Measurements from ENCODE around the gene SPNS3.

The SPNS3 gene

DNA sequence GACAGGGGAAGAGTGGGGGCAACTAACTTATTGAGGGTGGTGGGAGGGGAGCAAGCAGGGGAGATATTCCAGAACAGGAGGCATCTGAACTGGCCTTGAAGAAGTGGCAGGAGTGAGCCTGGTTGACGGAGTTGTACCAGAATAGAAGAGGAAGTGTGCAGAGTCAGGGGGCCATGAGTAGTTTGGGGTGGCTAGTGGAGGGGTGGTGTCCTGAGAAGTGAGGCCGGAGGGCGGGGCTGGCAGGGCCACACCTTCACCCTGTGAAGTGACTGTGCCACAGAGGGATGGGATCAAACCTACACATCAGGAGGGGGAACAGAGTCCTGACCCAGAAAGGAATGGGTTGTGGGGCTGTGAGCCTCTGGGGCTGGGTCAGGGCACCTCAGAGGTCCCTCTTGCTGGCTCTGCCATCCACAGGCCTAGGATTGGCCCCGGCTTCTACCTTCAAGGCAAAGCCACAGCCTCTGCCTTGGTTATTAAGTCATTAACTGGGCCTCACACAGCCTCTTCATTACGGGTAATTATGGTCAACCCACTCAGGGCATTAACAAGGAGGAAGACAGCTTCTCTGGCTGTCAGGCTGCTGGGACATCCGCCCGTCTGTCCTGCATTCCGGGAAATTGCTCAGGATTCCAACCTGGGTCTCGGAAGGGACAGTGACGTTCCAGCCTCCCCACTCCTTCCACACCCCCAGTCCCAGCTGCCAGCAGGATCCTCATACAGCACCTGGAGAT lies 77.6 kb downstream of the SPNS3 start:
- DNase-seq = no peak

DNA sequence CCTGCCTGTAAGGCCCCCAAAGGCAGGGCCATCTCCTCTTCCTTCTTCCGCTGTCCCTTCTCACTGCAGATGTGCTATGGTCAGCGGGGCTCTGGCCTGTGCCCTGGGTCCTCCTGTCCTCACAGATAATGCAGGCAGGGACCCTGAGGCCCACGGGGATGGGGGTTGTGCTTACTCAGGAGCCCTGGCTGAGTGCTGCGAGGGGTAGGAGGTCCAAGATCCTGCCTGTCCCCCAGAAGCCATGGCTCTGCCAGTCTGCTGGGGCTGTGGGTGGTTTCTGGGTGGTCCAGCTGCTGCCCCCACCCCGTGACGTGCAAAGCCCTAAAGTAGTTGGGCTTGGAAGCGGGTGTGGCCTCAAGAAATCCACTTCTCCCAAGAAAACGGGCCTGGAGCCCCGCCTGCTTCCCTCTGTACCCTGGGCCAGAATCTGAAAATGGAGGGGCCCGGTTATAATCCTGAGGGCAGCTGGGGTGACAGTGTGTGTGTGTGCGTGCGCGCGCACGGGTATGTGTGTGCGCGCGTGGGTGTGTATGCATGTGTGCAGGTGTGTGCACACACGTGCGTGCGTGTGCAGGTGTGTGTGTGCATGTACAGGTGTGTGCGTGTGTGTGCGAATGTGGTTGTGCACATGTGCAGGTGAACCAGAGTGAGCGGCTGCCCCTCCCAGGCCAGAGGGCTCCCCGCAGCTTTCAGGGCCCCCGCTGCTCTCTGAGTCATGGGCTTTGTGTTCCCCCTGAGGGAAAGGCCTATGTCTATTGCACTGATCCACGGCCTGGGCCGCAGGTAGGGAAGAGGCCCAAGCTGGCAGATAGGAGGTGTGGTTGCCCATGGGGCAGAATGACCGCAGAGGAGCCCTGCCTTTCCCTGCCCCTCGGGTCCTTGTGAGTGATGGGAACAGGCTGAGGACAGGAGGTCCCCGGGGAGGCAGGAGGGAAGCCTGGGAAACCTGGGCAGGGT lies 78.7 kb downstream of the SPNS3 start:
- no peak for DNase-seq

DNA sequence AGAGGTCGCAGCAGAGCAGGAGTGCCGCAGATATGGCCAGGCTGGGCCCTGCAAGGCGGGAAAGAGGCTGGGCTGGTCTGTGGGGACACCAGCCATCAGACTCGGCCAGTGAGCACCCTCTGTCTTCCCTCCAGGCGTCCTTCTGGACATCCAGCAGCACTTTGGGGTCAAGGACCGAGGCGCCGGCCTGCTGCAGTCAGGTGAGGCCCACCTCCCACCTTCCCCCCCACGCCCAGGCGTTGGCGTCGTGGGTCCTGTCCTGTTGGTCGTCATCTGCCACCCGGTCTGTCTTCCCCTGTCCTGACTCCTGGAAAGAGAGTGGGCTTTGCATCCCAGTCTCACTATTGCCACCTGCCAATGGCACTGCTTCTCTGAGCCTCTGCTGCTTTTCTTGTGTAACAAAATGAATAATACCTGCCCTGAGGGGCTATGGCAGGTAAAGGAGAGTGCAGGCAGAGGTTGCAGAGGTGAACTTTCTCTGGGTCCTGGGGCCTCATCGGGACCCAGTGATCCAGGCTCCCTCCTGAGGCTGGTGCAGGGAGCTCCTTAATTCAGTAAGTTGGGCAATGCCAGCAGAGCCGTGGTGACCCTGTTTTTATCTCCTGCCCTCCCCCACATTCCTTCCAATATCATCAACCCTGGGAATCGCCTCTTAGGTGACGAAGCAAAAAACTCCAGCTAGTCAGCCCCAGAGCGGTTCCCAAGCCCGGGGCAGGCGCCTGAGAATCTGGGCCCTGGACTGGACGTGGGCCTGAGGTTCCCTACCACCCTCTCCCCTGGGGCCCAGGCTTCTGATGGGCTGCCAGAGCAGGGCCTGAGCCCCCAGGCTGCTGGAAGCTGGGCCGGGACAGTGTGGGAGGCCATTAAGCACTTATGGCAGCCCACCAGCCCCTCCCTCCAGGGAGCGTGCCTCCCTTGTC lies 79.6 kb downstream of the SPNS3 start:
- no peak for DNase-seq

DNA sequence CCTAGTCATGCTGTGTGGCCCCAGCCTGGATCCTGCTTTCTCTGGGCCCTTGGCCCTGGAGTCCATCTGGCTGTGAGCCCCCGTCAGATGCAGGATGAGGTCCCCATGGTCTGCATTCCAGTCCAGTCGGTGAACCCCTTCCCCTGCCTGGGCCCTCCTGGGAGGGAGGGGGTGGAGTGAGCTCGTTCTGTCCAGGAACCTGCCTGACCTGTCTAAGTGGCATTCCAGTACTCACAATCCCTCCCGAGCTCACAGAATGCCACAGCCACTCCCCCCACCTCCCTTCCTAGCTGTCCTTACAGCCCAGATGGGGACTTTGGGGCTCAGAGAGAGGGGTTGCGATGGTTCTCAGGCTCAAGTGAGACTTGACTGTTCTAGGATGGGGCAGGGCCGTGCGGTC lies 80.5 kb downstream of the SPNS3 start:
- no peak for DNase-seq

DNA sequence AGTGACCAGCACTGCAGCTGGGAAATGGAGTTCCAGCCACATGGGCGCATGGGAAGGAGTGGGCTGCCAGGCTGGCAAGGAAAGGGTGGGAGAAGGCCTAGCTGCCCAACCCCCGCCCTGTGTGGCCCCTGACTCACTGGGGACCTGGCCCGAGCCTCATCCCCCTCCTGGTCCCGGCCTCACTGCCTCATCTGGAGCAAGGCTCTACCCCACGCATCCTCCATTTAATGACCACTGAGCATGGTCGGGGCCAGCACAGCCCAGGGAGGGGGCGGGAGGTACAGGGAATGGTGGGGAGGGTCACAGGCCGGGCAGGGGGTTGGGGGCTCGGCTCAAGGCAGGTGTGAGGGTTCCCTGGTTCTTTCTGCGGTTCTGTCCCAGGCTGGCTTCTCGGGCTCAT lies 81.0 kb downstream of the SPNS3 start:
- DNase-seq = no peak

DNA sequence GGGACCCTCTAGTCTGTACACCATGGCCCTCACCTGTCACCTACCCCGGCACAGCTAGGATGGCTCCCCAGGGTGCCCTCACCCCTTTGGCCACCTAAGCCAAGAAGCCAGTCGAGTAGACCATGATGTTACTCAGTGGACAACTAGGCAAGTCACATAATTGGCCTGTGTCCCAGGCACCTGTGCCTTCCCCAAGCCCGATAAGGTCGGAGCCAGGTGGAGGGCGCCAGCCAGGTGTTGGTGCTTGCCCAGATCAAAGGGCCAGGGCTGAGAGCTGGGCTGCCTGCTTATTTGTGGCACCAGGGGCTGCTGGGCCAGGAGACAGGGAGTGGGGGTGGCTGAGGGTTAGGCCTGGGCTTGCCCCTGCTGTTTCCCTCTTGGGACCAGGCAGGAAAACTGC lies 81.8 kb downstream of the SPNS3 start:
- DNase-seq = no peak

DNA sequence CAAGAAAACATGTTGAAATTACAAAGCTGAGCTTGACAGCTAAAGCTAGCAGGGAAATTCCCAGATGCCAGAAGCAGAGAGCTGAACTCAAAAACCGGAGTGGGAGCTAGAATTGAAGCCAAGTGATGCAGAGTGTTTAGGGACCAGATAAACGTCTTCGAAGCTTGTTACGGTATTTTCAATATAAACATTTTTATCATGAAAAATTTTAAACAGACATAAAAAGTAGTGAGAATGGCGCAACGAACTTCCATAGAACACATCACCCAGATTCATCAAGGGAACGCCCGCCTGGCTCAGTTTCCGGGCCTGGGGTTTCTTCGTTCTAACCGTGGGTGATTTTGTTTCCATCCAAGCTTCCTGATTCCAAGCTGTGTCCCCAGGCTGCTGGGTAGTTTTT lies 83.0 kb downstream of the SPNS3 start:
- no peak for DNase-seq

DNA sequence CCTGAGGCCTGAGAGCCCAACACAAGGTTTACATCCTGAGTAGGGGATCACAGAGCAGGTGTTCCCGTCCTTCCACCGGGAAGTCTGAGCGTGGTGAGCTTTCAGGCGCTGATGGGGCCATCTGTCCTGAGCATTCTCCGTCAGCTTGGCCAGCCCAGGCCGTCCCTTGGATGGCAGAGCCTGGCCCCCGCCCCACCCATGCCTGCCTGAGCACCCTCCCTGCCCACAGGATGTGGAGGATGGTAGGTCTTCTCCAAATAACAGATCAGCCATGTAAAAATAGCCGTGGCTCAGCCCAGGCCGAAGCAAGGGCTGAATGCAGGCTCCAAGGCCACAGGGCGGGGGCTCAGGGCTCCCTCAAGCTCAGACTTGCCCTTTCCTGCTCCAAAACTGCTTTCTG lies 85.2 kb downstream of the SPNS3 start:
- no peak for DNase-seq

DNA sequence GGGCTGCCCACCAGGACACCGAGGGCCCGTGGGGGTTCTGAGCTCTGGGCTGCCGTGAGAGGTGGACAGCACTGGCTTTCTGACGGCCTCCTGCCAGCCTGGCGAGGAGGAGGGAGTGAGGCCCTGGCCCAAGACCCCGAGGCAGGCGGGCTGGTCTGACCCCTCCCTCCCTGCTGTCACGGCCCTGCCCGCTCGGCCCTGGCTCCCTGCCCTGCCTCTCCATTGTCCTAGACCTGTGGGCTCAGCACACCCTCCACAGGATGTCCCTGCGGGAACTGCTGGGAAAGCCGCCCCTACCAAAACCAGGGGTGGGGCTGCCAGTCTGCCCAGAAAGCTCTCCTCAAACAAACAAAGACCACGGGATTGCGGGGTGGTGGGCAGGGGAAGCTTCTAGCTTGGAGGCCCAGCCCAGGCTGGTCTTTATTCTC lies 85.6 kb downstream of the SPNS3 start:
- no peak for DNase-seq

DNA sequence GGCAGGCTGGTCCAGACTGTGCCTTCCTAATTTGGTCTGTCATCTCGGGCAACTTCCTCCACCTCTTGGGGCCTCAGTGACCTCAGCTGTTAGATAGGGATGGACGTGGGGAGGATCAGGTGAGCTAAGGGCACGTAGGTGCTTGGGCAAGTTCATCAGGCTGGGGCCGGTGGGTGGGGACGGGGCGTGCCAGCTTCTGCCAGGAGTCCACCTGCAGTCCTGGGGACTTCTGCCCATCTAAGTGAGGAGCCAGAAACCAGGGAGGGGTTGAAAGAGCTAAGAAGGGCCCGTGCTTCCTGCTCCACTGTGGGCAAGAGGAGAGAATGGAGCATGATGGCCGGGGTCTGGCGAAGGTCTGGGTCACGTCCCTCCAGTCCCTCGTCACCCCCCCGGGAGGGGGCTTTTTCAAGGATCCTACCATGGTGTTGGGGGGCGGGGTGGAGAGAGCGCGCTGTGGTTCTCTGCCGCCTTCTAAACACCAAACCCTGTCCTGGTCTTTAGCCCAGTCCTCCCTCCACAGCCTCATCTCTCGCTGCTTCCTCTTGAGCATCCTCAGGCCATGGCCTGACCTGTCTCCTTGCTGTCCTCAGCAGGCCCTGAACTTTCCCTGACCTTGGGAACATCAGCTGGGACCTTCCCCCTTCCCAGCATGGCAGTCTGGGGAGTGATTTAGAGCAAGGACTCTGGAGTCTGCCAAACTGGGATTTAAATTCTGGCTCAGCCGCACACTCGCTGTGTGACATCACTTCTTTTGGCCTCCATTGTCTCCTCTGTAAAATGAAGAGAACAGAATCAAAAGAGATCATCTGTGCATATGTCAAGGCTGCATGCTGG lies 86.5 kb downstream of the SPNS3 start:
- no peak for DNase-seq

DNA sequence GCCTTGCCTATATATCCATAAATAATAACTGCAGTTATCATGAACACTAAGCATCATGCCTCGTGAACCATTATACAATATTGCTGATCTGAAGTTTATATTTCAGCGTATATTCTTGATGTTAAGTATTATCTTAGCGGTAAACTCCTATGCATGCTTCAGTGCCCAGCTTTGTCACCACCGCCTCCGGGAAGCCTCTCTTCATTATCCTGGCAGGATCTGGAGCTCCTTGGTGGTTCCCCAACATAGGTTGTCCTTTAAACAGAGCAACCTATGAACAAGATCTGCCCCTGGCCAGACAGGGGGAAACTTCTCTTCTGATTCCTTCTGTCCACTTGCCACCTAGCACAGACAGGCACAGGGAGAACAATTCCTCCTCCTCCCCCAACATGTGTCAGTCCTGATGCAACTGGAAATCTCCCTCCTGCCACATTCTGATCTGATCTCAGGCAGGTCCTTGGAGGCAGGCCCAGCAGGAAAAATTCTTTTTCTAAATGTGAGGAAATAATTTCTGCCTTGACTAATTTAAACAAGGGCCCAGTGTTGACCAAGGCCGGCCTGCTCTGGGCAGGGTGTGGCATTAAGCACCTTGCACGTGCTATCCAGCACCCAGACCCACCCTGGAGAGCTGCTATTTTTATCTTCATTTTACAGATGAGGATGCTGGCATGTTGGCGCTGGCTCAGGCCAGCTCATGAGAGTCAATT lies 87.3 kb downstream of the SPNS3 start:
- DNase-seq = no peak

DNA sequence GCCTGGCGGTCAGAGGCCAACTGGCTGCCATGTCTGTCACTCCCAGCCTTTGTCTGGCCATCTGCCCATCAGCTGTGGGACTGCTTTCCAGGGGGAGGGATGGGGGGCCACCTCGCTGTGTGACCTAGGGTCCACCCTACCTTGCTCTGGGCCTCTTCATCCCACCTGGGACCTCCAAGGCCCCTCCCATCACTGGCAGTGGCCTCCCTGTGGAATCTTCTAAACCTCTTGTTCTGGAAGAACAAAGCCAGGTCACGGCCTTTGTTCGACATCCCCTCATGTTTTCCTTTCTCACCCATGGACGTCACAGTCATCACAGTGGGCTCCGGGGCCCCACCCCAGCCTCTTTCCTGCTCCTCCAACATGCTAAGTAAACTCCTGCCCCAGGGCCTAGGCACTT lies 88.9 kb downstream of the SPNS3 start:
- no peak for DNase-seq

DNA sequence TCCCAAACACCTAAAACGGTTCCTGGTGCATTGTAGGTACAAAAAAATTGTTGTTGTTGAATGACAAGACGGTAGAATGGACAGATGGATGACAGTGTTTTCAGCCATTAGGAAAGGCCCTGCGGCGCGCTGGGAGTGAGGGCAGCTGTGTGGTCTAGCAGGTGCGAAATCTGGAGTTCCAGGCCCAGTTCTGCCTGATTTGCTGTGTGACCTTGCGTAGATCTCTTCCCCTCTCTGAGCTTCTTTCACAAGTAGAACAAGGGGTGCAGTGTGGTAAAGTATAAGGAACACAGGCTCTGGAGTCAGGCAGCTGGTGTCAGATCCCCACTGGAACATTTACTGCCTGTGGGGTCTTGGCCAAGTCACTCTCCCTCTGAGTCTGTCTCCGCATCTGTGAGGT lies 90.2 kb downstream of the SPNS3 start:
- no peak for DNase-seq

DNA sequence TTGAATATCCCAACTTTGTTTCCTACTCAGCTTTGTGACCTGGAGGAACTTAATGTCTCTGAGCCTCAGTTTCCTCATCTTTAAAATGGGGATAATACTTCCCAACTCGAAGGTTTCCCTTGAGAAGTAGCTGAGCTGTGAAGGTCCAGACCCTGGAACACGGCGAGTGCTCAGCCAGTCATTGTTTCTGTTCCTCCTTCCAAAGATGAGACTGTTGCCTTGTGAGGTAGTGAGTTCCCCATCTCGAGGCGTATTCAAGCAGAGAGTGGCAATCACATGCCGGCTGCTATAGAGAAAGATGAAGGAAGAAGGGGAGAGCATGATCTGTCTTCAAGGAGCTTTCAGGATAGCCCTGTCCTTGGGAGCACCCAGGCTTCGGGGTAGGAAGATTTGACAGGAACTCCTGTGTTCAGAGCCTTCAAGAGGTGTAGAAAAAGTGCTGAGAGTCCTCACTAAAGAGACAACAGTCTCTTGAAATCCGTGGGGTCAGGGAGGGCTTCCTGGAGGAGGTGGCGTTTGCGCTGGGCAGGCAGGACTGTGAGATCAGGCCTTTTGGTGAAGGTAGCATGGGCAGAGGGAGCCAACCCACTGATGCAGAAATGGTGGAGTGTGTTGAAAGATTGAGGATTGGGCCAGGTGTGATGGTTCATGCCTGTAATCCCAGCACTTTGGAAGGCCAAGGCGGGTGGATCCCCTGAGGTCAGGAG lies 92.1 kb downstream of the SPNS3 start:
- no peak for DNase-seq

DNA sequence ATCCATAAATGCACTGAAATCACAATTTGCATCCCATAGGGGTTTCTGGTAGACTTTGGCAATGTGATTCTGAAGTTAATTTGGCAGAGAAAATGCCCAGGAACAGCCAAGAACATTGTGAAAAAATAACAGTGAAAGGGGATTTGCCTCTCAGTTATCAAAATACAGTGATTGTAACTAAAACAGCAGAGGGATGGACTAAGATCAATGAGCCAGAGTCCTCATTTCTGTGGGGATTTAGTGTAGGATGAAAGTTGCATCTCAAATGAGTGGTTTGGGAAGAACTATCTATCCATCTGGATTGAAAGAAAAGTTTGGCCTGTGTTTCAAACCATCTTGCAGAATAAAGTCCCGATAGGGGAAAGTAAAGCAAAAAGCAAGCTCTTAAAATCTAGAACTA lies 93.4 kb downstream of the SPNS3 start:
- DNase-seq = no peak

DNA sequence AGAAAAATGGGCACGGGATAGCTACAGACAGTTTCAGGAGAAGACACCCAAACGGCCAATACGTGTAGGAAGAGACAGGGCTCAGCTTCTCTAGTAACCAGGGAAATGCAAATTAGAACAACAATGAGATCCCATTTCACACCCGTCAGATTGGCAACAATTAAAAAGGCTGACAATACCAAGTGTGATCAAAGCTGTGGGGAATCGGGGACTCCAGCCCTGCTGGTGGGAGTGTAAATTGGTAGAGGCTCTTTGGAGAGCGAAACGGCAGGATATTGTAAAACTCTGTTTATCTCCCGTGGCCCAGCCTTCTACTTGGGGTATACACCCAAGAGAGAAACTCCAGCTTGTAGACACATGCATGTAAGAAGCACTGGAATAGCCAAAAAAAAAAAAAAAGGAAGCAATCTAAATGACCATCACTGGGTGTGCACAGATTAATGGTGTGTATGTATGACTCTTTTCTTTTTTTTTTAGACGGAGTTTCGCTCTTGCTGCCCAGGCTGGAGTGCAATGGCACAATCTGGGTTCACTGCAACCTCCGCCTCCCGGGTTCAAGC lies 93.9 kb downstream of the SPNS3 start:
- DNase-seq = no peak

DNA sequence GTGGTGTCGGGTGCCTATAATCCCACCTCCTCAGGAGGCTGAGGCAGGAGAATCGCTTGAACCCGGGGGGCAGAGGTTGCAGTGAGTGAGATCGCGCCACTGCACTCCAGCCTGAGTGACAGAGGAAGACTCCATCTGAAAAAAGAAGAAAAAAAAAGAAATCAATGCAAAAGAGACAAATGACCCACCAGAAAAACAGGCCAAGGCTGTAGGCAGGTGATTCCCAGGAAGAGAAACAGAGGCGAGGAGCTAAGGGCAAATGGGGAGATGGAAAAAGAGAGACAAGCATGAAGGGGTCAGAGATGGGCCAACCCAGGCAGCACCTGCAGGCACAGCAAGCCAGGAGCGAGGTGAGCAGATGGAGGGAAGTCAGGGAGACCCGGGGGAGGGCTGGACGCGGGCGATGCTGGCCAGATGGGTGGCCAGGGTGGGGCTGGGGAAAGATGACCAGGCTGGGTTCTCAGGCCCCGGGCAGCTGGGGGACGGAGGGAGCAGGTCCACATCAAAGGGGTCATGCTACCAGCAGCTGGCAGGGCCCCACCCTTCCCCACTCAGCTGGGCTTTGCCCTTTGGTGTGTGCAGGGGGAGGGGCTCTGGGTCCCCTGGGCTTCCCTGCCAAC lies 95.9 kb downstream of the SPNS3 start:
- DNase-seq = no peak

DNA sequence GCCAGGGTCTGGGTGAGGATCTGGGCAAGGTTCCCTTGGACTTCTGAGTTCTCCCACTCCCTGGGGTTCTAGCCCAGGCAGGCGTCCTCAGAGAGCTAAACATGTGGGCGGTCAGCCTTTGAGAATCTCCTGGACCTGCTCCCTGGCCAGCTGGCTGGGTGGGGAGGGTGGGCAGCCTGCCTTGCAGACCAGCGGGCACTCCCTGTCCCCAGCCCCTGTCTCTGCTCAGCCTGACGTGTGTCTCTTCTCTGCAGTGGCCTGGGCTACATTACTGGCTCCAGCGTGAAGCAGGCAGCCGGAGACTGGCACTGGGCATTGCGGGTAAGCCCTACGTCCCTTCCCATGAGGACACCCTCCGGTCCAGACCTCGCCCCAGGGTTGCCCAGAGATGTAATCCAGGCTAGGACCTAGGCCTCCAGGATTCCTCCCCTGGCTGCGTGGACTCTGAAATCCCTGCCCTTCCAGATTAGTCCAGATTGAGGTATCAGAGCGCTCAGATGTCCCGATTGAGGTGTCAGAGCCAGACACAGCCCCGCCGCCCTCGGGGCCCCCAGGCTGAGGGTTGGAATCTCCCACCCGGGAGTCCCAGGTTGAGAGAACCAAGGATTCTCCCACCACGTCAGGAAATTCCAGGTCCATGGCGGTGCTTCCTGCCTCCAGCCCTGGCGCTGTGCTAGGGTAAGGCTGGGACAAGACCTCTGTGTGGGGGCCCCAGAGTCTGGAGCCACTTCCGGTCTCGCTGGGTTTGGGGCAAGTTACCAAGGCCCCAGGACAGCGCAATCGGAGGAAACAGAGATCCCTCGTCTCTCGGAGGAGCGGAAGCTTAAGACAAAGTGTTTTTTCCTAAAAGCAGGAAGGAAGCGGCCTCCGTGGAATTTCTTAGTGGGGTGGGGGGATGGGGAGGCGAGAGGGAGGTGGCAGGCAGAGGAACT lies 97.3 kb downstream of the SPNS3 start:
- no peak for DNase-seq

Data from activated naive CD4-positive, alpha-beta T cell treated with Interleukin-2 at 50 U/mL for 16 hours (primary cell).